ENCODE results near the gene ACO1.

DNA sequence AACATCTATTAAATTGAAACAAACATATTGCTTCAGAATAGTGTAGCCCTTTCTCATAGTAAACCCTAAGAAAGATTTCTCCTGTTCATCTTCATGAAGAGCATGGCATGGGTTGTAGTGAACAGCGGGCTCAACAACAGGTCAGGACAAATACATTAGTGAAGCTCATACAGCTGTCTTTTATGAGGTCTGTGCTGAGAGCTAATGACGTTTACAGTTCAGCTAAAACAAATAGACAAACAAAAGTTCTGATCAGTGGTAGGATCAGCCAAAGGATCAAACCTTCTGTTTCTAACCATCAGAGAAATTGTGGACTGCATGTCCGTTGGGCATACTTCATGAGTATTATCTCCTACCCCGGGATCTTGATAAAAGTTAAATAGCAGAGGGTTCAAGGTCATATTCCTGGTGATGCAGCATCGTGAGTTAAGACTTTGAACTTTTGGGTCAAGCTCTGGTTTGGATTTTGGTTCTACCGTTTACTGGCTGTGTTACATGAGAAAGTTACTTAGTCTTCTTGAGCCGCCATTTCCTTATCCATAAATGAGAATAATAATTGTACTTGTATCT is 37.9 kb downstream of the ACO1 start:
- no peak for TF ChIP-seq POLR2A (IDR thresholded peaks at IDR 0.05)
- TF ChIP-seq, protein P1, sequence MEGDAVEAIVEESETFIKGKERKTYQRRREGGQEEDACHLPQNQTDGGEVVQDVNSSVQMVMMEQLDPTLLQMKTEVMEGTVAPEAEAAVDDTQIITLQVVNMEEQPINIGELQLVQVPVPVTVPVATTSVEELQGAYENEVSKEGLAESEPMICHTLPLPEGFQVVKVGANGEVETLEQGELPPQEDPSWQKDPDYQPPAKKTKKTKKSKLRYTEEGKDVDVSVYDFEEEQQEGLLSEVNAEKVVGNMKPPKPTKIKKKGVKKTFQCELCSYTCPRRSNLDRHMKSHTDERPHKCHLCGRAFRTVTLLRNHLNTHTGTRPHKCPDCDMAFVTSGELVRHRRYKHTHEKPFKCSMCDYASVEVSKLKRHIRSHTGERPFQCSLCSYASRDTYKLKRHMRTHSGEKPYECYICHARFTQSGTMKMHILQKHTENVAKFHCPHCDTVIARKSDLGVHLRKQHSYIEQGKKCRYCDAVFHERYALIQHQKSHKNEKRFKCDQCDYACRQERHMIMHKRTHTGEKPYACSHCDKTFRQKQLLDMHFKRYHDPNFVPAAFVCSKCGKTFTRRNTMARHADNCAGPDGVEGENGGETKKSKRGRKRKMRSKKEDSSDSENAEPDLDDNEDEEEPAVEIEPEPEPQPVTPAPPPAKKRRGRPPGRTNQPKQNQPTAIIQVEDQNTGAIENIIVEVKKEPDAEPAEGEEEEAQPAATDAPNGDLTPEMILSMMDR (IDR thresholded peaks at IDR 0.05), result no peak
